ENCODE results near the gene PRKCZ. TPM values are rescaled to one million over a fixed set of nuclear protein-coding genes. Genes with fewer than 3 reads are reported as not detected.

Gene PRKCZ
- total and polyA plus RNA-seq, 4 experiments from 2014 or later: 13.5 to 40.7 (median 23.0) TPM

GRCh38 chr1:2082064-2082463 is 31.9 kb downstream of the PRKCZ start:
- Mint-ChIP-seq H3K27me3 (no peaks in the 10 kb centered on the region), H3K4me3 (no peak overlapping the region), H3K36me3 (peaks cover 19 to 27% of the 10 kb centered on the region in 2 donors), H3K9me3 (peaks cover 0 to 25% (median 16%) of the 10 kb centered on the region in 8 donors), H3K27ac (peak overlapping the region in 1 of 7 donors; percentile 22), H3K4me1 (peaks cover 0 to 8% (median 6%) of the 10 kb centered on the region in 4 donors)
- no peak overlapping the region for H3K27ac ChIP-seq (ENCODE audit: low read depth, low read length)
- H3K27me3 ChIP-seq (ENCODE audit: insufficient read depth, low read length): no peaks in the 10 kb centered on the region
- no peak overlapping the region for H3K4me3 ChIP-seq (ENCODE audit: low read length in 2 of 2)
- ChIA-PET POLR2A (ENCODE audit: partially characterized antibody) (no interaction called here), CTCF (ENCODE audit: partially characterized antibody) (no interaction called here)
- peaks cover 3 to 10% of the 10 kb centered on the region in 2 donors for H3K9me3 ChIP-seq (ENCODE audit: control insufficient read depth in 1 of 2, low read length in 2 of 2)
- no peaks in the 10 kb centered on the region for H3K4me1 ChIP-seq (ENCODE audit: insufficient read depth, low read length)
- no peak for DNase-seq
- H3K36me3 ChIP-seq (ENCODE audit: insufficient read depth, low read length): no peaks in the 10 kb centered on the region
- intact Hi-C loops (cut with micrococcal nuclease): no loop called here

- Mint-ChIP-seq H3K9me3 (peaks cover 0 to 10% (median under 1%) of the 10 kb centered on the region in 8 donors), H3K27me3 (no peaks in the 10 kb centered on the region), H3K4me3 (no peak overlapping the region), H3K36me3 (peaks cover 4 to 11% of the 10 kb centered on the region in 2 donors), H3K27ac (peak overlapping the region in 2 of 7 donors; percentile 18 to 59), H3K4me1 (peaks cover 0 to 9% (median 6%) of the 10 kb centered on the region in 4 donors)
- H3K27me3 ChIP-seq (ENCODE audit: insufficient read depth, low read length): no peaks in the 10 kb centered on the region
- H3K27ac ChIP-seq (ENCODE audit: low read depth, low read length): no peak overlapping the region
- DNase-seq: no peak
- ChIA-PET CTCF (ENCODE audit: partially characterized antibody) (no interaction called here), POLR2A (ENCODE audit: partially characterized antibody) (no interaction called here)
- no peak overlapping the region for H3K4me3 ChIP-seq (ENCODE audit: low read length in 2 of 2)
- no peaks in the 10 kb centered on the region for H3K4me1 ChIP-seq (ENCODE audit: insufficient read depth, low read length)
- no peaks in the 10 kb centered on the region for H3K9me3 ChIP-seq (ENCODE audit: control insufficient read depth in 1 of 2, low read length in 2 of 2)
- no peaks in the 10 kb centered on the region for H3K36me3 ChIP-seq (ENCODE audit: insufficient read depth, low read length)
- intact Hi-C loops (cut with micrococcal nuclease): no loop called here
Measured at GRCh38 chr1:2083666-2084065, 33.5 kb downstream of the PRKCZ start.

GRCh38 chr1:2084306-2084705 is 34.1 kb downstream of the PRKCZ start:
- H3K27me3 ChIP-seq (ENCODE audit: insufficient read depth, low read length): no peaks in the 10 kb centered on the region
- H3K27me3 Mint-ChIP-seq: no peaks in the 10 kb centered on the region
- no peak for DNase-seq

DNA sequence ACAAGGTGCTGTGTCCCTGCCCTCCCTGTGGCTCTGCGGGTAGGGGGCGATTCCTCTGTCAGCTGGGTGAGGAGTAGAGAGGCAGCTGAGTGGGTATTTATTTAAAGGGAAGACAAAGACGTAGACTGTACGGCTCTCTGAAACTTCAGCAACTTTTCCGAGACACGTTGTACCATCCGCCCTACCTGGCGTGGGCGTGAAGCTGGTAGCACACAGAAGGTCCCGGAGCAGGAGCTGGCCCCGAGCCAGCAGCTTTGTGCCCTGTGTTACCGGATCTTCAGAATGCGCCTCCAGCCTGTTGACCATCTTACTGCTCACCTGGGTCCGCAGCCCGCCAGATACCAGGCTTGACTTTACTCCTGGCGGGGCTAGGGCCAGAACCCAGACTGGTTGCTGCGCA is 34.9 kb downstream of the PRKCZ start:
- H3K4me1 Mint-ChIP-seq: peaks cover 0 to 7% (median 5%) of the 10 kb centered on the region in 4 donors
- ChIA-PET CTCF (ENCODE audit: partially characterized antibody) (no interaction called here), POLR2A (ENCODE audit: partially characterized antibody) (no interaction called here)
- no peak overlapping the region for H3K4me3 Mint-ChIP-seq
- Histone ChIP-seq H3K36me3 (ENCODE audit: insufficient read depth, low read length) (no peaks in the 10 kb centered on the region), H3K27ac (ENCODE audit: low read depth, low read length) (no peak overlapping the region), H3K4me3 (ENCODE audit: low read length in 2 of 2) (no peak overlapping the region), H3K4me1 (ENCODE audit: insufficient read depth, low read length) (no peaks in the 10 kb centered on the region), H3K27me3 (ENCODE audit: insufficient read depth, low read length) (no peaks in the 10 kb centered on the region), H3K9me3 (ENCODE audit: control insufficient read depth in 1 of 2, low read length in 2 of 2) (no peaks in the 10 kb centered on the region)
- H3K36me3 Mint-ChIP-seq: peaks cover 4 to 5% of the 10 kb centered on the region in 2 donors
- no peaks in the 10 kb centered on the region for H3K27me3 Mint-ChIP-seq
- intact Hi-C loops (cut with micrococcal nuclease): no loop called here
- no peak overlapping the region for H3K27ac Mint-ChIP-seq
- H3K9me3 Mint-ChIP-seq: no peaks in the 10 kb centered on the region
- DNase-seq: no peak

More at GRCh38 chr1:2084306-2084705, 34.1 kb downstream of the PRKCZ start:
- Histone ChIP-seq H3K4me3 (ENCODE audit: low read length in 2 of 2) (no peak overlapping the region), H3K4me1 (ENCODE audit: insufficient read depth, low read length) (no peaks in the 10 kb centered on the region), H3K36me3 (ENCODE audit: insufficient read depth, low read length) (no peaks in the 10 kb centered on the region), H3K27ac (ENCODE audit: low read depth, low read length) (no peak overlapping the region), H3K9me3 (ENCODE audit: control insufficient read depth in 1 of 2, low read length in 2 of 2) (no peaks in the 10 kb centered on the region)
- H3K4me3 Mint-ChIP-seq: no peak overlapping the region
- intact Hi-C loops (cut with micrococcal nuclease): no loop called here
- ChIA-PET POLR2A (ENCODE audit: partially characterized antibody) (no interaction called here), CTCF (ENCODE audit: partially characterized antibody) (no interaction called here)
- peaks cover 4 to 11% of the 10 kb centered on the region in 2 donors for H3K36me3 Mint-ChIP-seq
- no peak overlapping the region for H3K27ac Mint-ChIP-seq
- H3K4me1 Mint-ChIP-seq: peaks cover 0 to 9% (median 6%) of the 10 kb centered on the region in 4 donors
- peaks cover 0 to 5% (median 0%) of the 10 kb centered on the region in 8 donors for H3K9me3 Mint-ChIP-seq

- no peak overlapping the region for H3K4me3 Mint-ChIP-seq
- peaks cover 0 to 2% (median 0%) of the 10 kb centered on the region in 8 donors for H3K9me3 Mint-ChIP-seq
- intact Hi-C loops (cut with micrococcal nuclease): no loop called here
- no peak for DNase-seq
- peaks cover 4% of the 10 kb centered on the region in 2 donors for H3K36me3 Mint-ChIP-seq
- no peaks in the 10 kb centered on the region for H3K4me1 ChIP-seq (ENCODE audit: insufficient read depth, low read length)
- ChIA-PET CTCF (ENCODE audit: partially characterized antibody) (no interaction called here), POLR2A (ENCODE audit: partially characterized antibody) (no interaction called here)
- H3K27ac ChIP-seq (ENCODE audit: low read depth, low read length): no peak overlapping the region
- no peaks in the 10 kb centered on the region for H3K9me3 ChIP-seq (ENCODE audit: control insufficient read depth in 1 of 2, low read length in 2 of 2)
- H3K36me3 ChIP-seq (ENCODE audit: insufficient read depth, low read length): no peaks in the 10 kb centered on the region
- no peaks in the 10 kb centered on the region for H3K27me3 Mint-ChIP-seq
- no peak overlapping the region for H3K4me3 ChIP-seq (ENCODE audit: low read length in 2 of 2)
- no peak overlapping the region for H3K27ac Mint-ChIP-seq
- H3K27me3 ChIP-seq (ENCODE audit: insufficient read depth, low read length): no peaks in the 10 kb centered on the region
- H3K4me1 Mint-ChIP-seq: peaks cover 3 to 8% (median 6%) of the 10 kb centered on the region in 4 donors
Measured at GRCh38 chr1:2086446-2087078, 36.4 kb downstream of the PRKCZ start.

DNA sequence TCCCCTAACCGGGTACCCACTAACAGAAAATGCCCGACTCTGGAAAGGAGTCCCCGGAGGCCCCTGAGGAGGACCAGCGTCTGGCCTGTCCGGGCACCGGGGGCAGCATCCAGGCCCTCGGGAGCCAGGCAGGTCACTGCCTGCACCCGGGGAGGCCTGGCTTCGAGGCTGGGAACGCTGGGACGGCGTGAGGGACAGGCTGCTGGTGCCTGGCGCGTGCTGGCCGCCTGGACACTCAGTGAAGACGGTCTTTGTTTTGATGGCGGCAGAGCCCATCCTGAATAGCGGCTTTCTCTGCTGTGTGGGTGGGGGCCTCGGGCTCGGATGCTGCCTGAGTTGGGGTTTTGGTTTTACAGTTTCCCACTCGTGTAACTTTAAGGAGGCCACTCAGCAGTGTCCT is 37.6 kb downstream of the PRKCZ start:
- POLR2A ChIA-PET (ENCODE audit: partially characterized antibody): no interaction called here

GRCh38 chr1:2088458-2088857 is 38.2 kb downstream of the PRKCZ start:
- peaks cover 4 to 6% (median 5%) of the 10 kb centered on the region in 4 donors for H3K4me1 Mint-ChIP-seq

More for the DNA sequence above, 37.6 kb downstream of the PRKCZ start:
- Mint-ChIP-seq H3K9me3 (peaks cover 0 to 2% (median 0%) of the 10 kb centered on the region in 8 donors), H3K4me1 (peaks cover 4 to 6% (median 5%) of the 10 kb centered on the region in 4 donors), H3K27me3 (no peaks in the 10 kb centered on the region), H3K36me3 (peaks cover 0 to 4% of the 10 kb centered on the region in 2 donors), H3K4me3 (no peak overlapping the region), H3K27ac (no peak overlapping the region)
- Histone ChIP-seq H3K36me3 (ENCODE audit: insufficient read depth, low read length) (no peaks in the 10 kb centered on the region), H3K4me3 (ENCODE audit: low read length in 2 of 2) (no peak overlapping the region), H3K27me3 (ENCODE audit: insufficient read depth, low read length) (no peaks in the 10 kb centered on the region), H3K9me3 (ENCODE audit: control insufficient read depth in 1 of 2, low read length in 2 of 2) (no peaks in the 10 kb centered on the region), H3K4me1 (ENCODE audit: insufficient read depth, low read length) (no peaks in the 10 kb centered on the region), H3K27ac (ENCODE audit: low read depth, low read length) (no peak overlapping the region)
- no peak for DNase-seq
- intact Hi-C loops (cut with micrococcal nuclease): no loop called here
- CTCF ChIA-PET (ENCODE audit: partially characterized antibody): no interaction called here

More at GRCh38 chr1:2088458-2088857, 38.2 kb downstream of the PRKCZ start:
- H3K27me3 ChIP-seq (ENCODE audit: insufficient read depth, low read length): no peaks in the 10 kb centered on the region
- H3K27me3 Mint-ChIP-seq: no peaks in the 10 kb centered on the region
- no peak overlapping the region for H3K27ac Mint-ChIP-seq
- H3K9me3 ChIP-seq (ENCODE audit: control insufficient read depth in 1 of 2, low read length in 2 of 2): no peaks in the 10 kb centered on the region
- H3K4me1 ChIP-seq (ENCODE audit: insufficient read depth, low read length): no peaks in the 10 kb centered on the region
- H3K36me3 Mint-ChIP-seq: peaks cover 0 to 4% of the 10 kb centered on the region in 2 donors
- no peak overlapping the region for H3K27ac ChIP-seq (ENCODE audit: low read depth, low read length)
- H3K4me3 Mint-ChIP-seq: no peak overlapping the region
- intact Hi-C loops (cut with micrococcal nuclease): no loop called here
- no peak overlapping the region for H3K4me3 ChIP-seq (ENCODE audit: low read length in 2 of 2)
- no peaks in the 10 kb centered on the region for H3K36me3 ChIP-seq (ENCODE audit: insufficient read depth, low read length)
- peaks cover 0 to 2% (median 0%) of the 10 kb centered on the region in 8 donors for H3K9me3 Mint-ChIP-seq
- POLR2A ChIA-PET (ENCODE audit: partially characterized antibody): interaction anchor here (0.6 kb wide), 1 partner anchor 30 kb away, joined by 3 read pairs; no protein-coding TSS in a partner anchor
- CTCF ChIA-PET (ENCODE audit: partially characterized antibody): interaction anchor here (1.8 kb wide), 1 partner anchor 86 kb away, joined by 9 read pairs; no protein-coding TSS in a partner anchor
- no peak for DNase-seq

Measured in CD4-positive, alpha-beta memory T cell (primary cell).